Fibroblast of lung (primary cell): Measurements from ENCODE around the gene MACROH2A2.

Experiments used
- CTCF ChIP-seq, 2 donors: IDR thresholded peaks in 1 of 2; conservative IDR thresholded peaks in 1 of 2; 1 replicate in 1 of 2; 2 replicates in 1 of 2; pipeline ENCODE4 v1.5.1; 2011 to 2012; ENCODE audit warnings: low read length in 2 of 2, control low read depth in 1 of 2, inconsistent platforms in 1 of 2, low read depth in 1 of 2, mild to moderate bottlenecking in 1 of 2
- EZH2 ChIP-seq: IDR thresholded peaks from 2 replicates; pipeline ENCODE4 v1.5.1; 2012; ENCODE audit warnings: low read length, control low read depth, mild to moderate bottlenecking; ENCODE audit errors: missing control alignments

GRCh38 chr10:70158113-70158512 lies 105.5 kb downstream of the MACROH2A2 start:
- TF ChIP-seq EZH2: no peak
- no peak for TF ChIP-seq CTCF (conservative IDR thresholded peaks at IDR 0.05 in 1 of 2, IDR thresholded peaks at IDR 0.05 in 1 of 2; ENCODE audit: low read depth in 1 of 2, low read length in 2 of 2)
